HCT116 (cell line): ENCODE measurements around the gene MED13L. TPM values are rescaled to one million over a fixed set of nuclear protein-coding genes. Genes with fewer than 3 reads are reported as not detected.

ENCODE experiments used
- ATAC-seq: fragments of 200-7000 bp; cut with Tn5 transposase; 2 replicates; pipeline ENCODE4 v1.9.1; 2020; ENCODE audit warnings: mild to moderate bottlenecking, moderate library complexity
- BruUV-seq: library from RNA; stranded (reverse); fragments of 400-500 nt; replicated peaks from 2 replicates; lab custom pipeline; 2021; lab: Mats Ljungman, UMichigan
- CTCF ChIA-PET: fragments of 300-600 bp; sonication (Branson Sonifier 250); formaldehyde crosslinking; loops from one replicate; lab custom pipeline; 2021; ENCODE audit warnings: antibody characterized with exemption; lab: Charles Lee
- POLR2A ChIA-PET: fragments of 300-600, 350-600 bp; sonication (Branson Sonifier 250); formaldehyde crosslinking; loops from one replicate; lab custom pipeline; 2021; ENCODE audit warnings: antibody characterized with exemption; lab: Charles Lee
- RAD21 ChIA-PET, 2 experiments: fragments of 300-600 bp; sonication (Branson Sonifier 250); formaldehyde crosslinking; loops; one replicate each; lab custom pipeline; 2023; ENCODE audit warnings: low total read pairs in 2 of 2; ENCODE audit not compliant: uncharacterized antibody in 2 of 2, unreplicated experiment in 2 of 2, low non-redundant PET in 1 of 2; lab: Charles Lee
- DNase-seq: peaks from one replicate; pipeline ENCODE4 v3.0.0-alpha.2; 2010; ENCODE audit warnings: low read depth, low spot score
- H2AFZ ChIP-seq: fragments of 200-600 bp; shearing (Covaris generic), sonication (generic); 2 replicates; pipeline ENCODE4 v1.6.1; 2017; ENCODE audit warnings: low read depth, mixed run types, mixed read lengths, antibody characterized with exemption, low read length; ENCODE audit not compliant: poor library complexity, severe bottlenecking
- H3K27ac ChIP-seq: 2 replicates; pipeline ENCODE4 v1.5.1; 2012; ENCODE audit warnings: low read depth, low read length
- H3K27me3 ChIP-seq: fragments of 200-600 bp; sonication (generic); 2 replicates; pipeline ENCODE4 v1.6.1; 2016; ENCODE audit warnings: mixed run types, low read length, mixed read lengths; ENCODE audit not compliant: insufficient read depth
- H3K36me3 ChIP-seq, 2 experiments: fragments of 200-500 bp in 1 of 2; fragments of 200-600 bp in 1 of 2; sonication (Bioruptor generic) in 1 of 2; sonication (generic) in 1 of 2; 2 replicates each; pipeline versions ENCODE4 v1.5.1 to v1.6.1; 2014 to 2016; ENCODE audit warnings: low read length in 2 of 2, inconsistent platforms in 1 of 2, mixed read lengths in 1 of 2, mixed run types in 1 of 2; ENCODE audit not compliant: insufficient read depth in 2 of 2, control insufficient read depth in 1 of 2
- H3K4me1 ChIP-seq, 2 experiments: fragments of 200-600 bp in 1 of 2; sonication (generic) in 1 of 2; 2 replicates each; pipeline versions ENCODE4 v1.5.1 to v1.6.1; 2012 to 2017; ENCODE audit warnings: low read length in 2 of 2, inconsistent platforms in 1 of 2, mild to moderate bottlenecking in 1 of 2, mixed read lengths in 1 of 2, mixed run types in 1 of 2, moderate library complexity in 1 of 2; ENCODE audit not compliant: insufficient read depth in 2 of 2, control insufficient read depth in 1 of 2
- H3K4me2 ChIP-seq: fragments of 200-600 bp; sonication (generic); 2 replicates; pipeline ENCODE4 v1.6.1; 2017; ENCODE audit warnings: mixed run types, low read length, mixed read lengths
- H3K4me3 ChIP-seq, 2 experiments: fragments of 200-600 bp in 1 of 2; sonication (generic) in 1 of 2; replicated peaks in 1 of 2; 2 replicates each; pipeline ENCODE4 v1.5.1; 2011 to 2016; ENCODE audit warnings: low read length in 2 of 2, control low read depth in 1 of 2, low read depth in 1 of 2, mild to moderate bottlenecking in 1 of 2, mixed read lengths in 1 of 2, mixed run types in 1 of 2
- H3K79me2 ChIP-seq: fragments of 200-600 bp; sonication (generic); 2 replicates; pipeline ENCODE4 v1.6.1; 2017; ENCODE audit warnings: mild to moderate bottlenecking, mixed run types, low read length, moderate library complexity, mixed read lengths; ENCODE audit not compliant: insufficient read depth
- H3K9ac ChIP-seq: fragments of 200-600 bp; sonication (generic); 2 replicates; pipeline ENCODE4 v1.6.1; 2016; ENCODE audit warnings: low read length, mixed read lengths
- H3K9me2 ChIP-seq: fragments of 200-600 bp; sonication (generic), shearing (Covaris generic); 2 replicates; pipeline ENCODE4 v1.6.1; 2017; ENCODE audit warnings: mixed run types, mild to moderate bottlenecking, moderate library complexity; ENCODE audit not compliant: insufficient read depth
- H3K9me3 ChIP-seq, 2 experiments: fragments of 200-500 bp in 1 of 2; fragments of 200-600 bp in 1 of 2; sonication (Bioruptor generic) in 1 of 2; sonication (generic) in 1 of 2; 2 replicates each; pipeline ENCODE4 v1.6.1; 2014 to 2017; ENCODE audit warnings: low read length in 2 of 2, mixed read lengths in 2 of 2, inconsistent platforms in 1 of 2, low read depth in 1 of 2, mild to moderate bottlenecking in 1 of 2, mixed run types in 1 of 2, moderate library complexity in 1 of 2; ENCODE audit not compliant: control insufficient read depth in 1 of 2, insufficient read depth in 1 of 2
- H4K20me1 ChIP-seq: fragments of 200-600 bp; sonication (generic), shearing (Covaris generic); 2 replicates; pipeline ENCODE4 v1.6.1; 2017; ENCODE audit warnings: mixed run types, mild to moderate bottlenecking, moderate library complexity; ENCODE audit not compliant: insufficient read depth
- ATF3 ChIP-seq: IDR thresholded peaks from 2 replicates; pipeline ENCODE4 v1.6.1; 2012
- CBX3 ChIP-seq: IDR thresholded peaks from 2 replicates; pipeline ENCODE4 v1.6.1; 2012; ENCODE audit warnings: low read depth
- CEBPB ChIP-seq: IDR thresholded peaks from 2 replicates; pipeline ENCODE4 v1.6.1; 2012; ENCODE audit warnings: low read depth
- EGR1 ChIP-seq: IDR thresholded peaks from 2 replicates; pipeline ENCODE4 v1.6.1; 2012; ENCODE audit warnings: low read depth
- EZH2 ChIP-seq: fragments of 200-600 bp; sonication (generic); IDR thresholded peaks from 2 replicates; pipeline ENCODE4 v1.6.1; 2017; ENCODE audit warnings: antibody characterized with exemption, mixed run types
- EZH2phosphoT487 ChIP-seq: fragments of 200-600 bp; IDR thresholded peaks from 2 replicates; pipeline ENCODE4 v1.6.1; 2018; ENCODE audit warnings: antibody characterized with exemption, borderline replicate concordance
- FOSL1 ChIP-seq: IDR thresholded peaks from 2 replicates; pipeline ENCODE4 v1.6.1; 2012; ENCODE audit warnings: low read depth
- JUND ChIP-seq: IDR thresholded peaks from 2 replicates; pipeline ENCODE4 v1.6.1; 2012
- POLR2AphosphoS5 ChIP-seq: IDR thresholded peaks from 2 replicates; pipeline ENCODE4 v1.6.1; 2011; ENCODE audit warnings: mild to moderate bottlenecking, low read depth, low read length, moderate library complexity
- RAD21 ChIP-seq: IDR thresholded peaks from 2 replicates; pipeline ENCODE4 v1.6.1; 2012; ENCODE audit warnings: low read depth, mild to moderate bottlenecking
- SIN3A ChIP-seq: IDR thresholded peaks from 2 replicates; pipeline ENCODE4 v1.6.1; 2012; ENCODE audit warnings: low read depth
- SRF ChIP-seq: IDR thresholded peaks from 2 replicates; pipeline ENCODE4 v1.6.1; 2012; ENCODE audit warnings: low read depth
- ZFX ChIP-seq: fragments of 450-650 bp; IDR thresholded peaks from 2 replicates; pipeline ENCODE4 v1.6.1; 2017
- ZNF274 ChIP-seq: fragments of 200-500 bp; sonication (Bioruptor generic); IDR thresholded peaks from 2 replicates; pipeline ENCODE4 v1.6.1; 2014; ENCODE audit warnings: mild to moderate bottlenecking, low read depth, low read length, inconsistent platforms
- intact Hi-C: fragments of 100-400 bp; cut with micrococcal nuclease; formaldehyde crosslinking; loops from 2 replicates; pipeline ENCODE4 v1.10.0; 2022
- total RNA-seq: library from RNA; stranded (reverse); gene quantifications from one replicate; pipeline ENCODE4 v1.2.1, GENCODE V29; 2021; ENCODE audit not compliant: unreplicated experiment
- TF ChIP-seq, protein P1 (sequence below): IDR thresholded peaks from 2 replicates; pipeline ENCODE4 v1.6.1; 2011; ENCODE audit warnings: mild to moderate bottlenecking, low read length, moderate library complexity; ENCODE audit not compliant: insufficient replicate concordance; ENCODE audit errors: extremely low read depth
- TF ChIP-seq, protein P2 (sequence below): IDR thresholded peaks from 2 replicates; pipeline ENCODE4 v1.6.1; 2012; ENCODE audit warnings: low read depth
- TF ChIP-seq, protein P3 (sequence below): IDR thresholded peaks from 2 replicates; pipeline ENCODE4 v1.6.1; 2012

Gene MED13L
- total RNA-seq, 1 experiment from 2014 or later = 176 TPM

DNA sequence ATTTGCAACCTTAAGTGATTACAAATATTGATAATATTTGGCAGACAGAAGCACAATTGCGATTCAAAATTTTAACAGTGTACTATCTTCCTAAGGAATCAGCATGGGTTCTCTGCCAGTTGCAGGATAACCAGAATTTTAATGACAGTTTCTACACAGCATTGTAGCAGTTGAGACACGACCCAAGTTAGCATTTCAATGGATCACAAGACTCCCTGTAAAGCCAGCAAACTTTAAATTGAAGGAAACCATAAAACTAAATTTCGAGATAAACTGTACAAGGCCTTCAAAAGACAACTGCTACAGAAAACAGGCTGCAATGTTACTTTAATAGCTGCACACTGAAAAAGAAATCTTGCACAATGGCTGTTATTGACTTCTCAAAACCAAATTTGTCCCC, 154.9 kb downstream of the MED13L start:
- no TSS peak for BruUV-seq
- no peak for DNase-seq
- RAD21 ChIA-PET = no interaction called here
- intact Hi-C loops = no loop called here
- ATAC-seq = no peak
- Histone ChIP-seq H3K4me2 (no peak overlapping the region), H3K4me3 (no peak overlapping the region), H4K20me1 (peaks cover 78% of the 10 kb centered on the region), H3K4me1 (peaks cover 8 to 35% of the 10 kb centered on the region in 2 experiments; a peak in 3 of 4 replicates), H3K9ac (no peak overlapping the region), H3K9me3 (no peaks in the 10 kb centered on the region), H3K79me2 (peaks cover 99% of the 10 kb centered on the region), H3K9me2 (no peaks in the 10 kb centered on the region), H3K27ac (no peak overlapping the region), H3K36me3 (no peaks in the 10 kb centered on the region), H2AFZ (no peak overlapping the region), H3K27me3 (no peaks in the 10 kb centered on the region)
- POLR2A ChIA-PET = no interaction called here
- CTCF ChIA-PET = no interaction called here
- TF ChIP-seq EZH2 (no peak), ATF3 (no peak), CBX3 (no peak), ZNF274 (no peak), JUND (no peak), POLR2AphosphoS5 (no peak), CEBPB (no peak), EGR1 (no peak), SIN3A (no peak), SRF (no peak), RAD21 (no peak), ZFX (no peak), EZH2phosphoT487 (no peak), FOSL1 (no peak)
- TF ChIP-seq, protein P1, sequence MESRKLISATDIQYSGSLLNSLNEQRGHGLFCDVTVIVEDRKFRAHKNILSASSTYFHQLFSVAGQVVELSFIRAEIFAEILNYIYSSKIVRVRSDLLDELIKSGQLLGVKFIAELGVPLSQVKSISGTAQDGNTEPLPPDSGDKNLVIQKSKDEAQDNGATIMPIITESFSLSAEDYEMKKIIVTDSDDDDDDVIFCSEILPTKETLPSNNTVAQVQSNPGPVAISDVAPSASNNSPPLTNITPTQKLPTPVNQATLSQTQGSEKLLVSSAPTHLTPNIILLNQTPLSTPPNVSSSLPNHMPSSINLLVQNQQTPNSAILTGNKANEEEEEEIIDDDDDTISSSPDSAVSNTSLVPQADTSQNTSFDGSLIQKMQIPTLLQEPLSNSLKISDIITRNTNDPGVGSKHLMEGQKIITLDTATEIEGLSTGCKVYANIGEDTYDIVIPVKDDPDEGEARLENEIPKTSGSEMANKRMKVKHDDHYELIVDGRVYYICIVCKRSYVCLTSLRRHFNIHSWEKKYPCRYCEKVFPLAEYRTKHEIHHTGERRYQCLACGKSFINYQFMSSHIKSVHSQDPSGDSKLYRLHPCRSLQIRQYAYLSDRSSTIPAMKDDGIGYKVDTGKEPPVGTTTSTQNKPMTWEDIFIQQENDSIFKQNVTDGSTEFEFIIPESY = no peak
- TF ChIP-seq, protein P2, sequence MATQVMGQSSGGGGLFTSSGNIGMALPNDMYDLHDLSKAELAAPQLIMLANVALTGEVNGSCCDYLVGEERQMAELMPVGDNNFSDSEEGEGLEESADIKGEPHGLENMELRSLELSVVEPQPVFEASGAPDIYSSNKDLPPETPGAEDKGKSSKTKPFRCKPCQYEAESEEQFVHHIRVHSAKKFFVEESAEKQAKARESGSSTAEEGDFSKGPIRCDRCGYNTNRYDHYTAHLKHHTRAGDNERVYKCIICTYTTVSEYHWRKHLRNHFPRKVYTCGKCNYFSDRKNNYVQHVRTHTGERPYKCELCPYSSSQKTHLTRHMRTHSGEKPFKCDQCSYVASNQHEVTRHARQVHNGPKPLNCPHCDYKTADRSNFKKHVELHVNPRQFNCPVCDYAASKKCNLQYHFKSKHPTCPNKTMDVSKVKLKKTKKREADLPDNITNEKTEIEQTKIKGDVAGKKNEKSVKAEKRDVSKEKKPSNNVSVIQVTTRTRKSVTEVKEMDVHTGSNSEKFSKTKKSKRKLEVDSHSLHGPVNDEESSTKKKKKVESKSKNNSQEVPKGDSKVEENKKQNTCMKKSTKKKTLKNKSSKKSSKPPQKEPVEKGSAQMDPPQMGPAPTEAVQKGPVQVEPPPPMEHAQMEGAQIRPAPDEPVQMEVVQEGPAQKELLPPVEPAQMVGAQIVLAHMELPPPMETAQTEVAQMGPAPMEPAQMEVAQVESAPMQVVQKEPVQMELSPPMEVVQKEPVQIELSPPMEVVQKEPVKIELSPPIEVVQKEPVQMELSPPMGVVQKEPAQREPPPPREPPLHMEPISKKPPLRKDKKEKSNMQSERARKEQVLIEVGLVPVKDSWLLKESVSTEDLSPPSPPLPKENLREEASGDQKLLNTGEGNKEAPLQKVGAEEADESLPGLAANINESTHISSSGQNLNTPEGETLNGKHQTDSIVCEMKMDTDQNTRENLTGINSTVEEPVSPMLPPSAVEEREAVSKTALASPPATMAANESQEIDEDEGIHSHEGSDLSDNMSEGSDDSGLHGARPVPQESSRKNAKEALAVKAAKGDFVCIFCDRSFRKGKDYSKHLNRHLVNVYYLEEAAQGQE = no peak
- TF ChIP-seq, protein P3, sequence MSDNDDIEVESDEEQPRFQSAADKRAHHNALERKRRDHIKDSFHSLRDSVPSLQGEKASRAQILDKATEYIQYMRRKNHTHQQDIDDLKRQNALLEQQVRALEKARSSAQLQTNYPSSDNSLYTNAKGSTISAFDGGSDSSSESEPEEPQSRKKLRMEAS = no peak
